ENCODE data around the gene HCRTR1. TPM values are rescaled to one million over a fixed set of nuclear protein-coding genes. Genes with fewer than 3 reads are reported as not detected.
A peak's percentile ranks its signal among the peaks of the same experiment; 100 is the strongest.

The HCRTR1 gene
- total RNA-seq, 2 experiments from 2014 or later = not detected

- no peaks in the 10 kb centered on the region for H3K36me3 Mint-ChIP-seq (ENCODE audit: low read depth)
- H3K4me3 Mint-ChIP-seq = no peak overlapping the region
- peak; percentile 50 for DNase-seq
- H3K27me3 Mint-ChIP-seq (ENCODE audit: low read depth) = peaks cover 32% of the 10 kb centered on the region
- H3K27ac Mint-ChIP-seq = no peak overlapping the region
- intact Hi-C loops (cut with micrococcal nuclease) = loop anchor here (1.0 kb wide), 1 partner anchor 54 kb away; no protein-coding TSS in a partner anchor
- CTCF ChIA-PET = interaction anchor here (0.5 to 1.9 kb wide), 14 partner anchors 11 to 224 kb away, joined by 3 to 8 read pairs (median 3); no protein-coding TSS in a partner anchor
- H3K9me3 Mint-ChIP-seq = no peaks in the 10 kb centered on the region
- peaks cover 2% of the 10 kb centered on the region for H3K4me1 Mint-ChIP-seq (ENCODE audit: low read depth)
Measured at GRCh38 chr1:31617916-31618746, 642 bp downstream of the HCRTR1 start.

- Mint-ChIP-seq H3K27me3 (ENCODE audit: low read depth) (peaks cover 32% of the 10 kb centered on the region), H3K4me1 (ENCODE audit: low read depth) (peaks cover 2% of the 10 kb centered on the region), H3K27ac (no peak overlapping the region), H3K9me3 (no peaks in the 10 kb centered on the region), H3K36me3 (ENCODE audit: low read depth) (no peaks in the 10 kb centered on the region), H3K4me3 (no peak overlapping the region)
- no peak for DNase-seq
- CTCF ChIA-PET = interaction anchor here (0.7 to 1.9 kb wide), 13 partner anchors 10 to 225 kb away, joined by 3 to 8 read pairs (median 3); no protein-coding TSS in a partner anchor
- intact Hi-C loops (cut with micrococcal nuclease) = loop anchor here (1.0 kb wide), 1 partner anchor 55 kb away; no protein-coding TSS in a partner anchor
Measured at GRCh38 chr1:31618916-31619846, 1.7 kb downstream of the HCRTR1 start.

- Mint-ChIP-seq H3K4me3 (no peak overlapping the region), H3K4me1 (ENCODE audit: low read depth) (peaks cover 2% of the 10 kb centered on the region), H3K9me3 (no peaks in the 10 kb centered on the region), H3K27me3 (ENCODE audit: low read depth) (peaks cover 27% of the 10 kb centered on the region), H3K36me3 (ENCODE audit: low read depth) (no peaks in the 10 kb centered on the region), H3K27ac (no peak overlapping the region)
- intact Hi-C loops (cut with micrococcal nuclease) = no loop called here
- CTCF ChIA-PET = interaction anchor here (1.2 kb wide), 1 partner anchor 24 kb away, joined by 3 read pairs; no protein-coding TSS in a partner anchor
- DNase-seq = no peak
Measured at GRCh38 chr1:31620631-31621497, 3.4 kb downstream of the HCRTR1 start.

GRCh38 chr1:31621498-31621820 lies 4.0 kb downstream of the HCRTR1 start:
- intact Hi-C loops (cut with micrococcal nuclease) = no loop called here
- peaks cover 22% of the 10 kb centered on the region for H3K27me3 Mint-ChIP-seq (ENCODE audit: low read depth)
- no peak overlapping the region for H3K4me3 Mint-ChIP-seq
- H3K27ac Mint-ChIP-seq = no peak overlapping the region
- H3K4me1 Mint-ChIP-seq (ENCODE audit: low read depth) = peaks cover 2% of the 10 kb centered on the region
- H3K9me3 Mint-ChIP-seq = no peaks in the 10 kb centered on the region
- no peak for DNase-seq
- H3K36me3 Mint-ChIP-seq (ENCODE audit: low read depth) = no peaks in the 10 kb centered on the region
- CTCF ChIA-PET = interaction anchor here (1.2 kb wide), 1 partner anchor 24 kb away, joined by 3 read pairs; no protein-coding TSS in a partner anchor

- peaks cover 2% of the 10 kb centered on the region for H3K4me1 Mint-ChIP-seq (ENCODE audit: low read depth)
- CTCF ChIA-PET = interaction anchor here (1.2 kb wide), 1 partner anchor 25 kb away, joined by 3 read pairs; no protein-coding TSS in a partner anchor
Measured at GRCh38 chr1:31621847-31622730, 4.6 kb downstream of the HCRTR1 start.

GRCh38 chr1:31623365-31623764 lies 5.9 kb downstream of the HCRTR1 start:
- Mint-ChIP-seq H3K36me3 (ENCODE audit: low read depth) (peaks cover 2% of the 10 kb centered on the region), H3K9me3 (no peaks in the 10 kb centered on the region), H3K27ac (no peak overlapping the region), H3K27me3 (ENCODE audit: low read depth) (peaks cover 12% of the 10 kb centered on the region), H3K4me3 (no peak overlapping the region), H3K4me1 (ENCODE audit: low read depth) (no peaks in the 10 kb centered on the region)
- DNase-seq = no peak
- intact Hi-C loops (cut with micrococcal nuclease) = no loop called here
- CTCF ChIA-PET = no interaction called here

More at GRCh38 chr1:31621847-31622730, 4.6 kb downstream of the HCRTR1 start:
- no peak overlapping the region for H3K4me3 Mint-ChIP-seq
- H3K36me3 Mint-ChIP-seq (ENCODE audit: low read depth) = peaks cover 2% of the 10 kb centered on the region
- H3K27ac Mint-ChIP-seq = no peak overlapping the region
- intact Hi-C loops (cut with micrococcal nuclease) = no loop called here
- peaks cover 16% of the 10 kb centered on the region for H3K27me3 Mint-ChIP-seq (ENCODE audit: low read depth)
- H3K9me3 Mint-ChIP-seq = no peaks in the 10 kb centered on the region
- no peak for DNase-seq

GRCh38 chr1:31624309-31624708 lies 6.8 kb downstream of the HCRTR1 start:
- CTCF ChIA-PET = no interaction called here
- no peaks in the 10 kb centered on the region for H3K9me3 Mint-ChIP-seq
- H3K27ac Mint-ChIP-seq = no peak overlapping the region
- peaks cover 2% of the 10 kb centered on the region for H3K36me3 Mint-ChIP-seq (ENCODE audit: low read depth)
- no peak overlapping the region for H3K4me3 Mint-ChIP-seq
- peaks cover 4% of the 10 kb centered on the region for H3K27me3 Mint-ChIP-seq (ENCODE audit: low read depth)
- H3K4me1 Mint-ChIP-seq (ENCODE audit: low read depth) = no peaks in the 10 kb centered on the region
- intact Hi-C loops (cut with micrococcal nuclease) = no loop called here
- no peak for DNase-seq

GRCh38 chr1:31624731-31625514 lies 7.4 kb downstream of the HCRTR1 start:
- Mint-ChIP-seq H3K36me3 (ENCODE audit: low read depth) (peaks cover 4% of the 10 kb centered on the region), H3K27me3 (ENCODE audit: low read depth) (no peaks in the 10 kb centered on the region), H3K4me3 (no peak overlapping the region), H3K9me3 (no peaks in the 10 kb centered on the region), H3K27ac (no peak overlapping the region), H3K4me1 (ENCODE audit: low read depth) (no peaks in the 10 kb centered on the region)
- intact Hi-C loops (cut with micrococcal nuclease) = no loop called here
- CTCF ChIA-PET = no interaction called here
- DNase-seq = no peak

- Mint-ChIP-seq H3K27ac (no peak overlapping the region), H3K9me3 (no peaks in the 10 kb centered on the region), H3K4me3 (no peak overlapping the region), H3K4me1 (ENCODE audit: low read depth) (no peaks in the 10 kb centered on the region), H3K36me3 (ENCODE audit: low read depth) (peaks cover 7% of the 10 kb centered on the region), H3K27me3 (ENCODE audit: low read depth) (no peaks in the 10 kb centered on the region)
- intact Hi-C loops (cut with micrococcal nuclease) = no loop called here
- DNase-seq = no peak
- CTCF ChIA-PET = no interaction called here
Measured at GRCh38 chr1:31625561-31626222, 8.2 kb downstream of the HCRTR1 start.
